GM23338 (cell line): Measurements from ENCODE around the gene ARF5.

Source experiments
- CTCF ChIP-seq, 2 experiments: fragments of 200-600 bp in 1 of 2; sonication (generic) in 1 of 2; conservative IDR thresholded peaks; 2 replicates each; pipeline versions ENCODE4 v1.5.1 to v1.6.1; 2016 to 2017; ENCODE audit warnings: antibody characterized with exemption in 2 of 2, low read depth in 2 of 2, mild to moderate bottlenecking in 2 of 2, moderate library complexity in 1 of 2
- EZH2 ChIP-seq: fragments of 200-600 bp; sonication (generic); IDR thresholded peaks from one replicate; pipeline ENCODE4 v1.8.0; 2017; ENCODE audit warnings: antibody characterized with exemption, mild to moderate bottlenecking, low read depth; ENCODE audit not compliant: unreplicated experiment
- STAT1 ChIP-seq: IDR thresholded peaks from one replicate; pipeline ENCODE4 v1.6.1; 2016; ENCODE audit warnings: antibody characterized with exemption; ENCODE audit not compliant: unreplicated experiment

- TF ChIP-seq STAT1 (no peak), EZH2 (no peak), CTCF (conservative IDR thresholded peaks at IDR 0.05; ENCODE audit: low read depth in 2 of 2) (no peak)
Measured at GRCh38 chr7:127638197-127638596, 50.0 kb downstream of the ARF5 start.
